A673 (cell line): ENCODE data around the gene CCDC88C. TPM values are rescaled to one million over a fixed set of nuclear protein-coding genes. Genes with fewer than 3 reads are reported as not detected.

Source experiments
- BruUV-seq: library from RNA; stranded (reverse); fragments of 400-500 nt; replicated peaks from 2 replicates; lab custom pipeline; 2021; lab: Mats Ljungman, UMichigan
- CTCF ChIA-PET: fragments of 300-600 bp; sonication (Branson Sonifier 250); formaldehyde crosslinking; loops from one replicate; lab custom pipeline; 2022; ENCODE audit warnings: antibody characterized with exemption; lab: Charles Lee
- POLR2A ChIA-PET: fragments of 300-600 bp; sonication (Branson Sonifier 250); formaldehyde crosslinking; loops from one replicate; lab custom pipeline; 2022; ENCODE audit warnings: antibody characterized with exemption; ENCODE audit not compliant: low non-redundant PET; lab: Charles Lee
- DNase-seq: peaks from one replicate; pipeline ENCODE4 v3.0.0-alpha.2; 2015; ENCODE audit warnings: low spot score
- H3K27ac ChIP-seq: fragments of 200-600 bp; sonication (generic); 2 replicates; pipeline ENCODE4 v1.5.1; 2016; ENCODE audit warnings: mixed run types, low read depth, mild to moderate bottlenecking, mixed read lengths, antibody characterized with exemption, low read length; ENCODE audit not compliant: poor library complexity, severe bottlenecking
- H3K27me3 ChIP-seq: fragments of 200-600 bp; sonication (generic); replicated peaks from 2 replicates; pipeline ENCODE4 v1.6.1; 2017; ENCODE audit warnings: mixed run types, low read depth, mild to moderate bottlenecking, mixed read lengths, antibody characterized with exemption, low read length; ENCODE audit not compliant: insufficient read depth, poor library complexity
- H3K36me3 ChIP-seq: fragments of 200-600 bp; sonication (generic); 2 replicates; pipeline ENCODE4 v1.6.1; 2016; ENCODE audit warnings: mixed run types, mild to moderate bottlenecking, mixed read lengths, antibody characterized with exemption, low read length; ENCODE audit not compliant: insufficient read depth, poor library complexity, severe bottlenecking
- H3K4me1 ChIP-seq: fragments of 200-600 bp; sonication (generic); 2 replicates; pipeline ENCODE4 v1.6.1; 2017; ENCODE audit warnings: mixed run types, mild to moderate bottlenecking, mixed read lengths, antibody characterized with exemption, low read length; ENCODE audit not compliant: insufficient read depth, poor library complexity, severe bottlenecking
- H3K4me3 ChIP-seq: fragments of 200-600 bp; sonication (generic); 2 replicates; pipeline ENCODE4 v1.5.1; 2016; ENCODE audit warnings: low read depth, mixed run types, mild to moderate bottlenecking, mixed read lengths, low read length; ENCODE audit not compliant: poor library complexity, severe bottlenecking
- H3K9me3 ChIP-seq: fragments of 200-600 bp; sonication (generic); 2 replicates; pipeline ENCODE4 v1.6.1; 2016; ENCODE audit warnings: mixed run types, low read depth, mild to moderate bottlenecking, mixed read lengths, antibody characterized with exemption, low read length; ENCODE audit not compliant: poor library complexity, severe bottlenecking
- EZH2 ChIP-seq: fragments of 200-600 bp; sonication (generic); IDR thresholded peaks from 2 replicates; pipeline ENCODE4 v1.6.1; 2017; ENCODE audit warnings: borderline replicate concordance, low read depth, mild to moderate bottlenecking, mixed read lengths, antibody characterized with exemption, low read length; ENCODE audit not compliant: poor library complexity, severe bottlenecking
- intact Hi-C: fragments of 100-400 bp; cut with micrococcal nuclease; formaldehyde crosslinking; loops from one replicate; pipeline ENCODE4 v1.10.0; 2022; ENCODE audit not compliant: unreplicated experiment
- total RNA-seq: library from RNA; stranded (reverse); gene quantifications from 2 replicates; pipeline ENCODE4 v1.2.3, GENCODE V29; 2021
- TF ChIP-seq, protein P1 (sequence below): fragments of 300-800, 200-600 bp; sonication (generic); conservative IDR thresholded peaks from 2 replicates; pipeline ENCODE4 v1.5.1; 2017; ENCODE audit warnings: low read depth, mild to moderate bottlenecking, antibody characterized with exemption, low read length, moderate library complexity, mixed read lengths

The CCDC88C gene
- total RNA-seq, 1 experiment from 2014 or later: 49.1 TPM

DNA sequence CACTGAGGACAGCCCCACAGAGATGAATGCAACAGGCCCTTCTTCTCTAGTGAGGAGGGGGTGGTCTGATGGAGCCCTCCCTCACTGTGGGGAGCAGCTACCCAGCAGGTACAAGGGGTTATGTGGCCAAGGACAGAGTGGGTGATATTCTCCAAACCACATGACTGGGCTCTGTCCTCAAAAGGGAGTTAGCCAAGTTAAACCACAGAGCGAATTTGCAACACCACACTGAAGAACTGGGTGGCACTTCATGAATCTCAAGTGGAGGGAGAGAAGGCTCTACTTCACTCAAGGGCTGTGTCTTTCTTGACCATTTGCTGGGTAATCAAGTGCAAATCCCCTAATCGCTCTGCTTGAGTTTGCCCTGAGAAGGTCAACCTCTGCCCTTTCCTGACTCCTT lies 185.6 kb downstream of the CCDC88C start:
- TF ChIP-seq, protein P1, sequence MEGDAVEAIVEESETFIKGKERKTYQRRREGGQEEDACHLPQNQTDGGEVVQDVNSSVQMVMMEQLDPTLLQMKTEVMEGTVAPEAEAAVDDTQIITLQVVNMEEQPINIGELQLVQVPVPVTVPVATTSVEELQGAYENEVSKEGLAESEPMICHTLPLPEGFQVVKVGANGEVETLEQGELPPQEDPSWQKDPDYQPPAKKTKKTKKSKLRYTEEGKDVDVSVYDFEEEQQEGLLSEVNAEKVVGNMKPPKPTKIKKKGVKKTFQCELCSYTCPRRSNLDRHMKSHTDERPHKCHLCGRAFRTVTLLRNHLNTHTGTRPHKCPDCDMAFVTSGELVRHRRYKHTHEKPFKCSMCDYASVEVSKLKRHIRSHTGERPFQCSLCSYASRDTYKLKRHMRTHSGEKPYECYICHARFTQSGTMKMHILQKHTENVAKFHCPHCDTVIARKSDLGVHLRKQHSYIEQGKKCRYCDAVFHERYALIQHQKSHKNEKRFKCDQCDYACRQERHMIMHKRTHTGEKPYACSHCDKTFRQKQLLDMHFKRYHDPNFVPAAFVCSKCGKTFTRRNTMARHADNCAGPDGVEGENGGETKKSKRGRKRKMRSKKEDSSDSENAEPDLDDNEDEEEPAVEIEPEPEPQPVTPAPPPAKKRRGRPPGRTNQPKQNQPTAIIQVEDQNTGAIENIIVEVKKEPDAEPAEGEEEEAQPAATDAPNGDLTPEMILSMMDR: no peak
- no peak for TF ChIP-seq EZH2
- Histone ChIP-seq H3K27ac (no peak overlapping the region), H3K36me3 (no peaks in the 10 kb centered on the region), H3K4me3 (no peak overlapping the region), H3K27me3 (no peaks in the 10 kb centered on the region), H3K4me1 (no peaks in the 10 kb centered on the region), H3K9me3 (no peaks in the 10 kb centered on the region)
- BruUV-seq: no TSS peak
- ChIA-PET POLR2A (no interaction called here), CTCF (no interaction called here)
- DNase-seq: no peak
- intact Hi-C loops: no loop called here

DNA sequence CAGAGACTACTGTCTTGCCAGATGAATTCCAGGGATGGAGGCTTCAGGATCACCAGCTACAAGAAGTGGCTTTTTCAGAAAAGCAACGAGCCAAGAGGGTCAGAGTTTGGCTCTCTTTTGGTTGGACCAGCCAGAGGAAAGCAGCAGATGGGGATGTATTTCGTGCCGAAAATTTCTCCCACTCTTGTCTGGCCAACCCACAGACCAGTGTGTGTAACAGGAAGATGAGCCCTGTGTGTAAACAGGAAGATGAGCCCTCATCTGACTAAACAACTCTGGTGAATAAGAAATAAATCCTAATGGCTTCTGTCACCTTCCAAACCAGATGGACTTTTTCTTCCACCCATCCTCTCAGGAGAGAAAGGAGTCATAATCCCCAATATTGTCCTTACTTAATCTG lies 186.2 kb downstream of the CCDC88C start:
- ChIA-PET CTCF (no interaction called here), POLR2A (no interaction called here)
- no peak for DNase-seq
- H3K36me3 ChIP-seq: no peaks in the 10 kb centered on the region
- TF ChIP-seq, protein P1: no peak
- no peak for TF ChIP-seq EZH2
- no peak overlapping the region for H3K4me3 ChIP-seq
- intact Hi-C loops: no loop called here
- H3K27me3 ChIP-seq: no peaks in the 10 kb centered on the region
- H3K9me3 ChIP-seq: no peaks in the 10 kb centered on the region
- no peaks in the 10 kb centered on the region for H3K4me1 ChIP-seq
- BruUV-seq: no TSS peak
- no peak overlapping the region for H3K27ac ChIP-seq

DNA sequence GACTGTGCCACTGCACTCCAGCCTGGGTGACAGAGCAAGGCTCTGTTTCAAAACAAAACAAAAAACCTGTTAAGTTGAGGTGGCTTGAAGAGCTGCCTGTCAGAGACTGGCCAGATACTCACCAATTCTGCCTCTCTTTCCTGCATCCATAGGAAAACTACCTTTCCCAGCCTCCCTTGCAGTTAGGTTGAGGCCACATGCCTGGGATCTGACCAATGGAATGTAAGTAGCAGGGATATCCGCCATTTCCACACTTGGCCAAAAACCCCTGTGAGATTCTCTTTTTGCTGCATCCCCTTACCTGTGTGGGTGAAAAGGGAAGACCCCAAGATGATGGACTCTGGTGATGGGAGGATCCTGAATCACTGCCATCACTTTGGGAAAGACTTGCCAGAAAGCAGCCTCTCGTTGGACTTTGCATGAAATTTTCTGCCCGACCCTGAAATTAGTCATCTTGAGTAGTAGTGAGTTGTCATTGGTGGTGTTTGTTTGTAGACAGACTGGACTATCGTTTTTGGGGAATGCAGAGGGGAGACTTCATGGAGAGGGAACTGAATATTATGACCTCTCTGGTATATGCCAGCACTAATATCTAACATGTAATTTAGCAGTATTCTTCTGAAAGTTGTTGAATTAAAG lies 187.1 kb downstream of the CCDC88C start:
- BruUV-seq: no TSS peak
- H3K36me3 ChIP-seq: no peaks in the 10 kb centered on the region
- no peaks in the 10 kb centered on the region for H3K4me1 ChIP-seq
- no peaks in the 10 kb centered on the region for H3K27me3 ChIP-seq
- no peak overlapping the region for H3K27ac ChIP-seq
- no peaks in the 10 kb centered on the region for H3K9me3 ChIP-seq
- peak; percentile 22 for DNase-seq
- CTCF ChIA-PET: no interaction called here
- H3K4me3 ChIP-seq: no peak overlapping the region
- intact Hi-C loops: no loop called here
- TF ChIP-seq, protein P1: no peak
- TF ChIP-seq EZH2: no peak
- POLR2A ChIA-PET: no interaction called here
